Coronary artery (tissue), 2 donors: ENCODE measurements around the gene EFHD2.
"Not testable (repeated sequence)": the region's sequence is repeated elsewhere in the genome, so short reads cannot be mapped to it uniquely, and the experiment has no call there.

Experiments
- DNase-seq: peaks from one replicate; pipeline ENCODE4 v3.0.0-alpha.2; 2017; ENCODE audit warnings: low spot score
- H3K27ac ChIP-seq, 2 donors: fragments of 200-600 bp; sonication (generic); one replicate each; pipeline ENCODE4 v1.5.1; 2016 to 2019
- H3K4me3 ChIP-seq: fragments of 200-600 bp; sonication (generic); 2 replicates; pipeline ENCODE4 v1.5.1; 2016; ENCODE audit warnings: mild to moderate bottlenecking, moderate library complexity
- CTCF ChIP-seq: fragments of 200-600 bp; sonication (generic); IDR thresholded peaks from one replicate; pipeline ENCODE4 v1.5.1; 2019; ENCODE audit warnings: antibody characterized with exemption

Gene EFHD2

GRCh38 chr1:15370268-15370667, 39.4 kb upstream of the EFHD2 start:
- Histone ChIP-seq H3K27ac (no peak overlapping the region), H3K4me3 (no peak overlapping the region)
- DNase-seq = no peak
- no peak for TF ChIP-seq CTCF

- no peak for TF ChIP-seq CTCF
- Histone ChIP-seq H3K4me3 (no peak overlapping the region), H3K27ac (no peak overlapping the region)
- no peak for DNase-seq
These were observed 38.7 kb upstream of the EFHD2 start for GRCh38 chr1:15370781-15371520.

- Histone ChIP-seq H3K27ac (no peak overlapping the region), H3K4me3 (no peak overlapping the region)
- no peak for DNase-seq
- no peak for TF ChIP-seq CTCF
These were observed 37.8 kb upstream of the EFHD2 start for GRCh38 chr1:15371610-15372545.

GRCh38 chr1:15378729-15379128, 31.0 kb upstream of the EFHD2 start:
- TF ChIP-seq CTCF = no peak
- no peak for DNase-seq
- Histone ChIP-seq H3K27ac (no peak overlapping the region), H3K4me3 (no peak overlapping the region)

- H3K27ac ChIP-seq, DNase-seq, H3K4me3 ChIP-seq: not testable (repeated sequence)
These were observed 30.5 kb upstream of the EFHD2 start for GRCh38 chr1:15379151-15379550.

- no peak overlapping the region for H3K4me3 ChIP-seq
- DNase-seq = no peak
- no peak overlapping the region for H3K27ac ChIP-seq
- no peak for TF ChIP-seq CTCF
These were observed 28.8 kb upstream of the EFHD2 start for GRCh38 chr1:15380601-15381508.

- Histone ChIP-seq H3K4me3 (no peak overlapping the region), H3K27ac (no peak overlapping the region)
- no peak for DNase-seq
- TF ChIP-seq CTCF = no peak
These were observed 27.9 kb upstream of the EFHD2 start for GRCh38 chr1:15381805-15382204.
